NCI-H1694 treated with DMSO at 0.1 percent for 48 hours (cell line): Measurements from ENCODE around the gene CNKSR1.
A peak's percentile ranks its signal among the peaks of the same experiment; 100 is the strongest.

Experiments
- DNase-seq: peaks from one replicate; lab custom pipeline; 2025; lab: John Stamatoyannopoulos, UW

The CNKSR1 gene

GRCh38 chr1:26184883-26185282 is 7.6 kb downstream of the CNKSR1 start:
- no peak for DNase-seq

- DNase-seq: no peak
Measured at GRCh38 chr1:26187882-26188281, 10.6 kb downstream of the CNKSR1 start.

- DNase-seq: no peak
Measured at GRCh38 chr1:26188477-26188876, 11.2 kb downstream of the CNKSR1 start.

- no peak for DNase-seq
Measured at GRCh38 chr1:26189331-26189730, 12.0 kb downstream of the CNKSR1 start.

- DNase-seq: no peak
Measured at GRCh38 chr1:26189751-26190275, 12.5 kb downstream of the CNKSR1 start.

- DNase-seq: no peak
Measured at GRCh38 chr1:26190373-26190987, 13.2 kb downstream of the CNKSR1 start, which contains the start of gene CATSPER4. CATSPER4 (plus strand) TSS chr1:26190602; CDS start chr1:26190628, 26 bp downstream.

- DNase-seq: no peak
Measured at GRCh38 chr1:26191739-26192138, 14.4 kb downstream of the CNKSR1 start.

- DNase-seq: no peak
Measured at GRCh38 chr1:26195805-26196204, 18.5 kb downstream of the CNKSR1 start.

- DNase-seq: no peak
Measured at GRCh38 chr1:26197301-26197700, 20.0 kb downstream of the CNKSR1 start.

- DNase-seq: no peak
Measured at GRCh38 chr1:26197813-26198212, 20.5 kb downstream of the CNKSR1 start.

GRCh38 chr1:26200413-26200812 is 23.1 kb downstream of the CNKSR1 start:
- no peak for DNase-seq

- no peak for DNase-seq
Measured at GRCh38 chr1:26203642-26204318, 26.5 kb downstream of the CNKSR1 start.

- DNase-seq: peak; percentile 32
Measured at GRCh38 chr1:26210147-26210870, 33.0 kb downstream of the CNKSR1 start.

GRCh38 chr1:26212726-26213125 is 35.4 kb downstream of the CNKSR1 start:
- DNase-seq: no peak

- DNase-seq: no peak
Measured at GRCh38 chr1:26213335-26213905, 36.1 kb downstream of the CNKSR1 start.

- no peak for DNase-seq
Measured at GRCh38 chr1:26215246-26215645, 38.0 kb downstream of the CNKSR1 start.

GRCh38 chr1:26218906-26219494 is 41.7 kb downstream of the CNKSR1 start:
- no peak for DNase-seq

GRCh38 chr1:26220199-26220912 is 43.1 kb downstream of the CNKSR1 start:
- DNase-seq: no peak

- no peak for DNase-seq
Measured at GRCh38 chr1:26221094-26221493, 43.8 kb downstream of the CNKSR1 start.

GRCh38 chr1:26224606-26225005 is 47.3 kb downstream of the CNKSR1 start:
- no peak for DNase-seq

- no peak for DNase-seq
Measured at GRCh38 chr1:26225033-26225831, 47.9 kb downstream of the CNKSR1 start.
